PC-3 (cell line): Measurements from ENCODE around the gene IL1F10. TPM values are rescaled to one million over a fixed set of nuclear protein-coding genes. Genes with fewer than 3 reads are reported as not detected.

Source experiments
- ATAC-seq: fragments of 200-7000 bp; cut with Tn5 transposase; 2 replicates; pipeline ENCODE4 v1.9.1; 2020; ENCODE audit warnings: mild to moderate bottlenecking, moderate library complexity
- BruUV-seq: library from RNA; stranded (reverse); fragments of 400-500 nt; replicated peaks from 2 replicates; lab custom pipeline; 2021; lab: Mats Ljungman, UMichigan
- CTCF ChIA-PET: fragments of 300-600 bp; sonication (Branson Sonifier 250); formaldehyde crosslinking; loops from one replicate; lab custom pipeline; 2022; ENCODE audit warnings: antibody characterized with exemption; lab: Charles Lee
- POLR2A ChIA-PET: fragments of 300-600 bp; sonication (Branson Sonifier 250); formaldehyde crosslinking; loops from one replicate; lab custom pipeline; 2022; ENCODE audit warnings: antibody characterized with exemption; ENCODE audit not compliant: unreplicated experiment; lab: Charles Lee
- DNase-seq: peaks from one replicate; pipeline ENCODE4 v3.0.0-alpha.2; 2015
- H2AFZ ChIP-seq: fragments of 300-600 bp; sonication (generic); 2 replicates; pipeline ENCODE4 v1.6.0; 2016; ENCODE audit warnings: antibody characterized with exemption, low read length
- H3F3A ChIP-seq: fragments of 300-600 bp; sonication (generic); one replicate; pipeline ENCODE4 v1.6.0; 2017; ENCODE audit warnings: antibody characterized with exemption, low read length, control low read depth, mild to moderate bottlenecking; ENCODE audit not compliant: unreplicated experiment
- H3K27ac ChIP-seq: fragments of 300-600 bp; sonication (generic); 2 replicates; pipeline ENCODE4 v1.5.1; 2016; ENCODE audit warnings: mild to moderate bottlenecking, low read length
- H3K27me3 ChIP-seq: fragments of 300-600 bp; sonication (generic); 2 replicates; pipeline ENCODE4 v1.6.1; 2016; ENCODE audit warnings: low read length, mixed read lengths
- H3K36me3 ChIP-seq: fragments of 300-600 bp; sonication (generic); 2 replicates; pipeline ENCODE4 v1.6.1; 2016; ENCODE audit warnings: low read depth, mixed run types, low read length, mixed read lengths
- H3K4me1 ChIP-seq: fragments of 300-600 bp; sonication (generic); 2 replicates; pipeline ENCODE4 v1.5.1; 2016; ENCODE audit warnings: low read length; ENCODE audit not compliant: insufficient read depth
- H3K4me2 ChIP-seq: fragments of 300-600 bp; sonication (generic); 2 replicates; pipeline ENCODE4 v1.6.0; 2016; ENCODE audit warnings: low read length
- H3K4me3 ChIP-seq: fragments of 300-600 bp; sonication (generic); 2 replicates; pipeline ENCODE4 v1.5.1; 2016; ENCODE audit warnings: mild to moderate bottlenecking, low read length, mixed read lengths
- H3K79me2 ChIP-seq: fragments of 300-600 bp; sonication (generic); 2 replicates; pipeline ENCODE4 v1.6.1; 2017; ENCODE audit warnings: low read length, mixed read lengths
- H3K9ac ChIP-seq: fragments of 300-600 bp; sonication (generic); 2 replicates; pipeline ENCODE4 v1.6.0; 2016; ENCODE audit warnings: mild to moderate bottlenecking, low read length
- H3K9me2 ChIP-seq: fragments of 300-600 bp; sonication (generic); replicated peaks from 2 replicates; pipeline ENCODE4 v1.6.1; 2016; ENCODE audit warnings: mixed run types, low read length, mixed read lengths
- H3K9me3 ChIP-seq: fragments of 300-600 bp; sonication (generic); 2 replicates; pipeline ENCODE4 v1.6.1; 2016; ENCODE audit warnings: low read length, mixed read lengths
- H4K20me1 ChIP-seq: fragments of 300-600 bp; sonication (generic); 2 replicates; pipeline ENCODE4 v1.6.1; 2016; ENCODE audit warnings: low read length, mixed read lengths
- EZH2 ChIP-seq: fragments of 300-600 bp; sonication (generic); IDR thresholded peaks from one replicate; pipeline ENCODE4 v1.6.1; 2017; ENCODE audit warnings: antibody characterized with exemption, mild to moderate bottlenecking, low read length; ENCODE audit not compliant: unreplicated experiment
- EZH2phosphoT487 ChIP-seq: fragments of 300-600 bp; sonication (generic); IDR thresholded peaks from 2 replicates; pipeline ENCODE4 v1.6.1; 2018; ENCODE audit warnings: mild to moderate bottlenecking, antibody characterized with exemption, low read length, borderline replicate concordance
- intact Hi-C: fragments of 100-400 bp; cut with micrococcal nuclease; formaldehyde crosslinking; loops from 2 replicates; pipeline ENCODE4 v1.9.0; 2023
- total RNA-seq: library from RNA; depleted of rRNA; stranded (reverse); fragments of >200 nt; gene quantifications from 2 replicates; pipeline ENCODE4 v1.2.3, GENCODE V29; 2014
- TF ChIP-seq, protein P1 (sequence below): fragments of 300-600 bp; sonication (generic); conservative IDR thresholded peaks from 2 replicates; pipeline ENCODE4 v1.5.1; 2017; ENCODE audit warnings: antibody characterized with exemption, low read depth, mild to moderate bottlenecking, low read length

Gene IL1F10
- total RNA-seq, 1 experiment from 2014 or later: not detected

DNA sequence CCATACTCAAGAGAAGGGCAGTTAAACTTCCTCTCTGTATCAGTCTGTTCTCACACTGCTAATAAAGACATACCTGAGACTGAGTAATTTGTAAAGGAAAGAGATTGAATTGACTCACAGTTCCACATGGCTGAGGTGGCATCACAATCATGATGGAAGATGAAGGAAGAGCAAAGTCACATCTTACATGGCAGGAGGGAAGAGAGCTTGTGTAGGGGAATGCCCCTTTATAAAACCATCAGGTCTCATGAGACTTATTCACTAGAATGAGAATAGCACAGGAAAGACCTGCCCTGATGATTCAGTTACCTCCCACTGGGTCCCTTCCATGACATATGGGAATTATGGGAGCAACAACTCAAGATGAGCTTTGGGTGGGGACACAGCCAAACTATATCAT is 13.7 kb upstream of the IL1F10 start:
- DNase-seq (no peak), ATAC-seq (no peak)
- H3K4me2 ChIP-seq: no peak overlapping the region
- TF ChIP-seq EZH2: no peak
- H4K20me1 ChIP-seq: no peaks in the 10 kb centered on the region
- H3K79me2 ChIP-seq: no peaks in the 10 kb centered on the region
- peaks cover 12% of the 10 kb centered on the region for H3K4me1 ChIP-seq
- H3K36me3 ChIP-seq: no peaks in the 10 kb centered on the region
- intact Hi-C loops: no loop called here
- no peaks in the 10 kb centered on the region for H3F3A ChIP-seq
- no peaks in the 10 kb centered on the region for H3K27me3 ChIP-seq
- no peak overlapping the region for H3K4me3 ChIP-seq
- no peak overlapping the region for H2AFZ ChIP-seq
- ChIA-PET POLR2A (no interaction called here), CTCF (no interaction called here)
- BruUV-seq: no TSS peak
- no peak overlapping the region for H3K27ac ChIP-seq
- H3K9me3 ChIP-seq: peaks cover 3% of the 10 kb centered on the region; the same call in 1 of the 2 replicates
- H3K9me2 ChIP-seq: no peaks in the 10 kb centered on the region
- H3K9ac ChIP-seq: no peak overlapping the region

DNA sequence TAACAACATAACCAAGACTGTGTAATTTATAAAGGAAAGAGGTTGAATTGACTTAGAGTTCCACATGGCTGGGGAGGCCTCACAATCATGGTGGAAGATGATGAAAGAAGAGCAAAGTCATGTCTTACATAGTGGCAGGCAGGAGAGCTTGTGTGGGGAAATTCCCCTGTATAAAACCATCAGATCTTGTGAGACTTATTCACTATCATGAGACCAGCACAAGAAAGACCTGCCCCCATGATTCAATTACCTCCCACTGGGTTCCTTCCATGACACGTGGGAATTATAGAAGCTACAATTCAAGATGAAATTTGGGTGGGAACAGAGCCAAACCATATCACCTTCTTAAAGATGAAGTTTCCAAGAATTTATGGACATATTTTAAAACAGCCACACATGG is 11.2 kb upstream of the IL1F10 start:
- no peak overlapping the region for H3K4me3 ChIP-seq
- H3K36me3 ChIP-seq: no peaks in the 10 kb centered on the region
- H3K27me3 ChIP-seq: no peaks in the 10 kb centered on the region
- no peaks in the 10 kb centered on the region for H3F3A ChIP-seq
- no peaks in the 10 kb centered on the region for H3K9me3 ChIP-seq
- BruUV-seq: no TSS peak
- DNase-seq (no peak), ATAC-seq (no peak)
- no peaks in the 10 kb centered on the region for H3K79me2 ChIP-seq
- no peak overlapping the region for H3K27ac ChIP-seq
- no peak for TF ChIP-seq EZH2phosphoT487
- TF ChIP-seq, protein P1, sequence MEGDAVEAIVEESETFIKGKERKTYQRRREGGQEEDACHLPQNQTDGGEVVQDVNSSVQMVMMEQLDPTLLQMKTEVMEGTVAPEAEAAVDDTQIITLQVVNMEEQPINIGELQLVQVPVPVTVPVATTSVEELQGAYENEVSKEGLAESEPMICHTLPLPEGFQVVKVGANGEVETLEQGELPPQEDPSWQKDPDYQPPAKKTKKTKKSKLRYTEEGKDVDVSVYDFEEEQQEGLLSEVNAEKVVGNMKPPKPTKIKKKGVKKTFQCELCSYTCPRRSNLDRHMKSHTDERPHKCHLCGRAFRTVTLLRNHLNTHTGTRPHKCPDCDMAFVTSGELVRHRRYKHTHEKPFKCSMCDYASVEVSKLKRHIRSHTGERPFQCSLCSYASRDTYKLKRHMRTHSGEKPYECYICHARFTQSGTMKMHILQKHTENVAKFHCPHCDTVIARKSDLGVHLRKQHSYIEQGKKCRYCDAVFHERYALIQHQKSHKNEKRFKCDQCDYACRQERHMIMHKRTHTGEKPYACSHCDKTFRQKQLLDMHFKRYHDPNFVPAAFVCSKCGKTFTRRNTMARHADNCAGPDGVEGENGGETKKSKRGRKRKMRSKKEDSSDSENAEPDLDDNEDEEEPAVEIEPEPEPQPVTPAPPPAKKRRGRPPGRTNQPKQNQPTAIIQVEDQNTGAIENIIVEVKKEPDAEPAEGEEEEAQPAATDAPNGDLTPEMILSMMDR: no peak
- no peaks in the 10 kb centered on the region for H3K9me2 ChIP-seq
- ChIA-PET CTCF (no interaction called here), POLR2A (no interaction called here)
- no peaks in the 10 kb centered on the region for H4K20me1 ChIP-seq
- H3K4me2 ChIP-seq: no peak overlapping the region
- intact Hi-C loops: no loop called here
- H3K4me1 ChIP-seq: peaks cover 23% of the 10 kb centered on the region
- H2AFZ ChIP-seq: no peak overlapping the region
- no peak overlapping the region for H3K9ac ChIP-seq

DNA sequence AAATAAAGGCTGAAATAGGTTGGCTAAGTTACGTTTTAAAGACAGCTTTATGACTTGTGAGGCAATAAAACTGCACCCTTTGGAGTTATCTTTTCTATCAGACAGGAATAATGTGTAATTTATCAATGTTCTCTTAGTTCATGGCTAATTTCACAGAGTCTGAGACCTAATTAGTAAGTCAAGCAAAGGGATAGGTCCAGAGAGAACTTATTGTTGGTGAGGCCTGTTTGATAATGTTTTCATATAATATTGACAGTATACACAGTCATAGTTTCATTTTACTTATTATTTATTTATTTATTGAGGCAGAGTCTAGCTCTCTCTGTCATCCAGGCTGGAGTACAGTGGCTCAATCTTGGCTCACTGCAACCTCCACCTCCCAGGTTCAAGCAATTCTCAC is 10.7 kb upstream of the IL1F10 start:
- no peaks in the 10 kb centered on the region for H3F3A ChIP-seq
- TF ChIP-seq, protein P1: no peak
- no peak for TF ChIP-seq EZH2phosphoT487
- TF ChIP-seq EZH2: no peak
- H3K79me2 ChIP-seq: no peaks in the 10 kb centered on the region
- H3K4me2 ChIP-seq: no peak overlapping the region
- H2AFZ ChIP-seq: no peak overlapping the region
- no peak overlapping the region for H3K27ac ChIP-seq
- H3K9me3 ChIP-seq: no peaks in the 10 kb centered on the region
- ChIA-PET POLR2A (no interaction called here), CTCF (no interaction called here)
- BruUV-seq: no TSS peak
- no peak for DNase-seq
- H3K27me3 ChIP-seq: no peaks in the 10 kb centered on the region
- no peak for ATAC-seq
- intact Hi-C loops: no loop called here
- H4K20me1 ChIP-seq: no peaks in the 10 kb centered on the region
- peaks cover 23% of the 10 kb centered on the region for H3K4me1 ChIP-seq
- H3K9me2 ChIP-seq: no peaks in the 10 kb centered on the region
- H3K36me3 ChIP-seq: no peaks in the 10 kb centered on the region
- H3K4me3 ChIP-seq: no peak overlapping the region
- H3K9ac ChIP-seq: no peak overlapping the region
